ENCODE results near the gene POC1A.

DNA sequence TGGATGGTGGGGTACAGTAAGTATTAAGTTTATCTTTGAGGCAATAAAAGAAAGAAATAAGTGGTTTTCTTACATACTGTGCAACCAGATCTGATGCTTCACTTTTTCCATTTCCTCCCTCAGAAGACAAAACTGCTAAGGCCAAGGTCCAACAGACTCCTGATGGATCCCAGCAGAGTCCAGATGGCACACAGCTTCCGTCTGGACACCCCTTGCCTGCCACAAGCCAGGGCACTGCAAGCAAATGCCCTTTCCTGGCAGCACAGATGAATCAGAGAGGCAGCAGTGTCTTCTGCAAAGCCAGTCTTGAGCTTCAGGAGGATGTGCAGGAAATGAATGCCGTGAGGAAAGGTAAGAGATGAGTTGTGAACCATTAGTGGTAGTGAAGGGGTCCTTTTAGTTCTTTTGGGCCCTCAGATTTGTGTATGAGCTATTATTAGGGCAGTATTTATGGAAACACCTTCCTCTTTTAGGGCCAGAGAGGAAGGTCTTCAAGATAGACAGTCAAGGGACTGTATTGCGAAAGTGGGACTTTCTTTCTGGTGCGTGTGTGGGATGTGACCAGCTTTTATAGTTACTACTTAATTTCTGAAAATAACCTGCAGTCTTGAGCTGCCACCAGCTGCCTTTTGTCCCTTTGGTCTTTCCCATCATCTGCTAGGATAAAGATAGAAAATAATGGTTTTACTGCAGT lies 48.3 kb upstream of the POC1A start:
- TF ChIP-seq, protein P1, sequence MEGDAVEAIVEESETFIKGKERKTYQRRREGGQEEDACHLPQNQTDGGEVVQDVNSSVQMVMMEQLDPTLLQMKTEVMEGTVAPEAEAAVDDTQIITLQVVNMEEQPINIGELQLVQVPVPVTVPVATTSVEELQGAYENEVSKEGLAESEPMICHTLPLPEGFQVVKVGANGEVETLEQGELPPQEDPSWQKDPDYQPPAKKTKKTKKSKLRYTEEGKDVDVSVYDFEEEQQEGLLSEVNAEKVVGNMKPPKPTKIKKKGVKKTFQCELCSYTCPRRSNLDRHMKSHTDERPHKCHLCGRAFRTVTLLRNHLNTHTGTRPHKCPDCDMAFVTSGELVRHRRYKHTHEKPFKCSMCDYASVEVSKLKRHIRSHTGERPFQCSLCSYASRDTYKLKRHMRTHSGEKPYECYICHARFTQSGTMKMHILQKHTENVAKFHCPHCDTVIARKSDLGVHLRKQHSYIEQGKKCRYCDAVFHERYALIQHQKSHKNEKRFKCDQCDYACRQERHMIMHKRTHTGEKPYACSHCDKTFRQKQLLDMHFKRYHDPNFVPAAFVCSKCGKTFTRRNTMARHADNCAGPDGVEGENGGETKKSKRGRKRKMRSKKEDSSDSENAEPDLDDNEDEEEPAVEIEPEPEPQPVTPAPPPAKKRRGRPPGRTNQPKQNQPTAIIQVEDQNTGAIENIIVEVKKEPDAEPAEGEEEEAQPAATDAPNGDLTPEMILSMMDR (IDR thresholded peaks at IDR 0.05; ENCODE audit: extremely low read depth in 1 of 2, insufficient read depth in 1 of 2, low read depth in 1 of 2, low read length in 2 of 2): no peak
- no peak for TF ChIP-seq GATA2 (IDR thresholded peaks at IDR 0.05; ENCODE audit: insufficient read depth, insufficient read length, low read depth, low read length)
- TF ChIP-seq POLR2AphosphoS5 (IDR thresholded peaks at IDR 0.05; ENCODE audit: insufficient read depth, low read depth, low read length): no peak
- no peak for TF ChIP-seq FOS (IDR thresholded peaks at IDR 0.05; ENCODE audit: borderline replicate concordance, insufficient read depth, low read length)
- TF ChIP-seq EZH2 (IDR thresholded peaks at IDR 0.05; ENCODE audit: borderline replicate concordance, low read depth, low read length, severe bottlenecking): no peak
- TF ChIP-seq POLR2A (IDR thresholded peaks at IDR 0.05; ENCODE audit: low read depth, low read length): no peak

Data from endothelial cell of umbilical vein (primary cell).